ENCODE results near the gene PTS. TPM values are rescaled to one million over a fixed set of nuclear protein-coding genes. Genes with fewer than 3 reads are reported as not detected.

Gene PTS
- total and polyA plus RNA-seq, 4 donors: 11.3 to 106 (median 49.5) TPM

DNA sequence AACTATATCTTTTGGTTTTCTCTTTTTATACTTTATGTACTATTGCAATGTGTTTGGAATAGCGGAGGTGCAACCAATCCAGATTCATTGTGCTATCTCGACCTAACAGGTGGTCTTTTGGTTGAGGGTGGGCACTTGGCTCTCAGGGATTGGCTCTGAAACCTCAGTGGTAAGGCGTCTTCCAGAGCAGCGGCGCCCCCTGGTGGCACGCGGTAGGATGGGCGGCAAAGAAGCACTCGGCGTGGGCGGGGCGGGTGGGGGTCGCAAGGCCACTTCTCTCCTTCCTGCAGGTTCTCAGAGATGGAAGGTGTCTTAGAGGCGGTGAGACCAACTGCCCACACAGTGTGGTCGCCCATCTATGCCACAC, 53.7 kb downstream of the PTS start:
- H3K27me3 ChIP-seq (ENCODE audit: control insufficient read depth in 4 of 4, insufficient read depth in 4 of 4, low read length in 3 of 4): no peaks in the 10 kb centered on the region
- H3K9me3 ChIP-seq (ENCODE audit: control insufficient read depth in 4 of 4, low read length in 3 of 4): no peaks in the 10 kb centered on the region
- 1% methylated on average over 15 of the region's 15 CpGs for WGBS
- H3K4me3 ChIP-seq (ENCODE audit: low read depth in 1 of 3, low read length in 3 of 3): peak overlapping the region; percentile 42 to 63 (median 56)
- peaks cover 0 to 5% (median 5%) of the 10 kb centered on the region in 4 donors for H3K4me1 ChIP-seq (ENCODE audit: control insufficient read depth in 4 of 4, insufficient read depth in 4 of 4, low read length in 3 of 4)
- DNase-seq (ENCODE audit: low spot score): peak; percentile 83
- no peaks in the 10 kb centered on the region for H3K36me3 ChIP-seq (ENCODE audit: control insufficient read depth in 4 of 4, insufficient read depth in 3 of 4, low read depth in 1 of 4, low read length in 3 of 4)
- peak overlapping the region; percentile 27 to 82 for H3K9ac ChIP-seq (ENCODE audit: low read depth in 1 of 2, low read length in 2 of 2)
- TF ChIP-seq GABPA (IDR thresholded peaks at IDR 0.05 in 1 of 2, conservative IDR thresholded peaks at IDR 0.05 in 1 of 2) (no peak), YY1 (IDR thresholded peaks at IDR 0.05) (no peak), JUND (IDR thresholded peaks at IDR 0.05) (no peak), RXRA (IDR thresholded peaks at IDR 0.05) (no peak), FOXA2 (IDR thresholded peaks at IDR 0.05) (no peak), EGR1 (IDR thresholded peaks at IDR 0.05; ENCODE audit: low read depth in 2 of 2) (peak; percentile 26 to 55), RAD21 (IDR thresholded peaks at IDR 0.05) (peak; percentile 73 to 82), NR2F2 (IDR thresholded peaks at IDR 0.05) (no peak)
- TF ChIP-seq, protein P1, sequence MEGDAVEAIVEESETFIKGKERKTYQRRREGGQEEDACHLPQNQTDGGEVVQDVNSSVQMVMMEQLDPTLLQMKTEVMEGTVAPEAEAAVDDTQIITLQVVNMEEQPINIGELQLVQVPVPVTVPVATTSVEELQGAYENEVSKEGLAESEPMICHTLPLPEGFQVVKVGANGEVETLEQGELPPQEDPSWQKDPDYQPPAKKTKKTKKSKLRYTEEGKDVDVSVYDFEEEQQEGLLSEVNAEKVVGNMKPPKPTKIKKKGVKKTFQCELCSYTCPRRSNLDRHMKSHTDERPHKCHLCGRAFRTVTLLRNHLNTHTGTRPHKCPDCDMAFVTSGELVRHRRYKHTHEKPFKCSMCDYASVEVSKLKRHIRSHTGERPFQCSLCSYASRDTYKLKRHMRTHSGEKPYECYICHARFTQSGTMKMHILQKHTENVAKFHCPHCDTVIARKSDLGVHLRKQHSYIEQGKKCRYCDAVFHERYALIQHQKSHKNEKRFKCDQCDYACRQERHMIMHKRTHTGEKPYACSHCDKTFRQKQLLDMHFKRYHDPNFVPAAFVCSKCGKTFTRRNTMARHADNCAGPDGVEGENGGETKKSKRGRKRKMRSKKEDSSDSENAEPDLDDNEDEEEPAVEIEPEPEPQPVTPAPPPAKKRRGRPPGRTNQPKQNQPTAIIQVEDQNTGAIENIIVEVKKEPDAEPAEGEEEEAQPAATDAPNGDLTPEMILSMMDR (IDR thresholded peaks at IDR 0.05; ENCODE audit: low read depth, low read length, missing input control): peak; percentile 62
- TF ChIP-seq, protein P2, sequence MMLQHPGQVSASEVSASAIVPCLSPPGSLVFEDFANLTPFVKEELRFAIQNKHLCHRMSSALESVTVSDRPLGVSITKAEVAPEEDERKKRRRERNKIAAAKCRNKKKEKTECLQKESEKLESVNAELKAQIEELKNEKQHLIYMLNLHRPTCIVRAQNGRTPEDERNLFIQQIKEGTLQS (IDR thresholded peaks at IDR 0.05): no peak
- TF ChIP-seq, protein P3, sequence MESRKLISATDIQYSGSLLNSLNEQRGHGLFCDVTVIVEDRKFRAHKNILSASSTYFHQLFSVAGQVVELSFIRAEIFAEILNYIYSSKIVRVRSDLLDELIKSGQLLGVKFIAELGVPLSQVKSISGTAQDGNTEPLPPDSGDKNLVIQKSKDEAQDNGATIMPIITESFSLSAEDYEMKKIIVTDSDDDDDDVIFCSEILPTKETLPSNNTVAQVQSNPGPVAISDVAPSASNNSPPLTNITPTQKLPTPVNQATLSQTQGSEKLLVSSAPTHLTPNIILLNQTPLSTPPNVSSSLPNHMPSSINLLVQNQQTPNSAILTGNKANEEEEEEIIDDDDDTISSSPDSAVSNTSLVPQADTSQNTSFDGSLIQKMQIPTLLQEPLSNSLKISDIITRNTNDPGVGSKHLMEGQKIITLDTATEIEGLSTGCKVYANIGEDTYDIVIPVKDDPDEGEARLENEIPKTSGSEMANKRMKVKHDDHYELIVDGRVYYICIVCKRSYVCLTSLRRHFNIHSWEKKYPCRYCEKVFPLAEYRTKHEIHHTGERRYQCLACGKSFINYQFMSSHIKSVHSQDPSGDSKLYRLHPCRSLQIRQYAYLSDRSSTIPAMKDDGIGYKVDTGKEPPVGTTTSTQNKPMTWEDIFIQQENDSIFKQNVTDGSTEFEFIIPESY (IDR thresholded peaks at IDR 0.05): no peak
- TF ChIP-seq, protein P4, sequence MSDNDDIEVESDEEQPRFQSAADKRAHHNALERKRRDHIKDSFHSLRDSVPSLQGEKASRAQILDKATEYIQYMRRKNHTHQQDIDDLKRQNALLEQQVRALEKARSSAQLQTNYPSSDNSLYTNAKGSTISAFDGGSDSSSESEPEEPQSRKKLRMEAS (IDR thresholded peaks at IDR 0.05): no peak
- no peak overlapping the region for H3K27ac ChIP-seq (ENCODE audit: low read depth in 1 of 2, low read length in 2 of 2)

DNA sequence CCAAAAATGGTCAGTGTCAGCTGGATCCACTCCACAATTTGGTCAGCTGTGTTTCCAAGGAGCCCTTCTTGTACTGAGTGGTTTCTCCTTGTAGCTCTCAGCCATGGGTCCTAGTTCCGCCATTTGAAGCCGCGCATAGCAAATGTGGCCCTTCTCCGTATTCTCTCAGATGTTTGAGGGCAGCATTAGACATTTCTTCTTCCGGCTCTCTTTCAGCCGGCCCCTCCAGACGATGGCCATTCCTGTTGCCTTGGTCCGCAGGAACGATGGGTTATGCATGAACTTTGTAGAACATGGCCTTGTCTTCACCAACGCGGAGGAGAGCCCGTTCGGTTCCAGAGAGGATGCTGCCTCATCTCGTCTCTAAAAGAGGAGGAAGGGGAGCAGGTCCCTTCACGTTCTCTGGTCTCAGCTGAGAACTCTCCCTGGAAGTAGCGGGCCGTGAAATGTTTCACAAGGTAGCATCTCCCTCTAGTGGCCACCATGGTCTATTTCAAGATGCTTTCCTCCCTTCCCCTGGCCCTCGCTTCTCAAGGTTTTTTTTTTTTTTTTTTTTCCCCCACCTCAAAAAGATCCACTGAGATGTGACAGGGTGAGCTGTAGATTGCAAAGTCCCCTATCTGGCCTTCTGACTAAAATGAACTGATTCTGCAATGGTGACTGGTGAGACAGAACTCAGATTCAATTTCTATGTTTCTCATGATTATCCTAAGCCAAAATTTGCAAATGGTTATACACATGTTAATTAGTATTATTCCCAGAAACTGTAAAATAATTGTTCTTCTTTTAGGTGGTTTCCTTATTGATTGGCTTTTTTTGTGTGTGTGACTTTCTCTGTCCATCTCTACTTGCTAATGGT, 54.3 kb downstream of the PTS start:
- TF ChIP-seq, protein P4 (IDR thresholded peaks at IDR 0.05): no peak
- no peak for TF ChIP-seq NR2F2 (IDR thresholded peaks at IDR 0.05)
- TF ChIP-seq RXRA (IDR thresholded peaks at IDR 0.05): no peak
- TF ChIP-seq FOXA1 (IDR thresholded peaks at IDR 0.05): no peak
- TF ChIP-seq YY1 (IDR thresholded peaks at IDR 0.05): peak; percentile 23
- TF ChIP-seq, protein P1 (IDR thresholded peaks at IDR 0.05; ENCODE audit: low read depth, low read length, missing input control): peak; percentile 86
- TF ChIP-seq EGR1 (IDR thresholded peaks at IDR 0.05; ENCODE audit: low read depth in 2 of 2): peak in 1 of 2 donors; percentile 9
- TF ChIP-seq RAD21 (IDR thresholded peaks at IDR 0.05): peak; percentile 90 to 94
- no peak for TF ChIP-seq TAF1 (conservative IDR thresholded peaks at IDR 0.05)
- Histone ChIP-seq H3K9me3 (ENCODE audit: control insufficient read depth in 4 of 4, low read length in 3 of 4) (no peaks in the 10 kb centered on the region), H3K4me3 (ENCODE audit: low read depth in 1 of 3, low read length in 3 of 3) (peak overlapping the region; percentile 42 to 63 (median 56)), H3K27ac (ENCODE audit: low read depth in 1 of 2, low read length in 2 of 2) (no peak overlapping the region), H3K27me3 (ENCODE audit: control insufficient read depth in 4 of 4, insufficient read depth in 4 of 4, low read length in 3 of 4) (no peaks in the 10 kb centered on the region), H3K36me3 (ENCODE audit: control insufficient read depth in 4 of 4, insufficient read depth in 3 of 4, low read depth in 1 of 4, low read length in 3 of 4) (no peaks in the 10 kb centered on the region), H3K4me1 (ENCODE audit: control insufficient read depth in 4 of 4, insufficient read depth in 4 of 4, low read length in 3 of 4) (peaks cover 0 to 5% (median 5%) of the 10 kb centered on the region in 4 donors), H3K9ac (ENCODE audit: low read depth in 1 of 2, low read length in 2 of 2) (peak overlapping the region; percentile 27 to 82)
- DNase-seq (ENCODE audit: low spot score): peak; percentile 46
- 3% methylated on average over 18 of the region's 18 CpGs for WGBS

Measured in liver (tissue), 9 donors.